Stimulated activated CD4-positive, alpha-beta T cell treated with anti-CD3 and anti-CD28 coated beads, TNF-alpha, amount 100 ng/mL, for 24 hours (primary cell): ENCODE results near the gene SH3RF1.

Source experiments
- DNase-seq, 3 experiments: peaks; one replicate each; pipeline ENCODE4 v3.0.0-alpha.2; 2020; ENCODE audit warnings: low read depth in 3 of 3

Gene SH3RF1

GRCh38 chr4:169136796-169137557, 133.8 kb downstream of the SH3RF1 start:
- DNase-seq = no peak

GRCh38 chr4:169136330-169136729, 134.4 kb downstream of the SH3RF1 start:
- no peak for DNase-seq

GRCh38 chr4:169135776-169136175, 135.0 kb downstream of the SH3RF1 start:
- DNase-seq = no peak

GRCh38 chr4:169133932-169134331, 136.8 kb downstream of the SH3RF1 start:
- DNase-seq = no peak

GRCh38 chr4:169132561-169133305, 138.0 kb downstream of the SH3RF1 start:
- DNase-seq = no peak

GRCh38 chr4:169131556-169132208, 139.1 kb downstream of the SH3RF1 start:
- DNase-seq = no peak

- no peak for DNase-seq
Measured at GRCh38 chr4:169128902-169129301, 141.9 kb downstream of the SH3RF1 start.

- no peak for DNase-seq
Measured at GRCh38 chr4:169127314-169127713, 143.4 kb downstream of the SH3RF1 start.

GRCh38 chr4:169124661-169125060, 146.1 kb downstream of the SH3RF1 start:
- no peak for DNase-seq

GRCh38 chr4:169122422-169122821, 148.3 kb downstream of the SH3RF1 start:
- no peak for DNase-seq

- DNase-seq = no peak
Measured at GRCh38 chr4:169121861-169122382, 148.8 kb downstream of the SH3RF1 start.

- no peak for DNase-seq
Measured at GRCh38 chr4:169120624-169121023, 150.1 kb downstream of the SH3RF1 start.

- no peak for DNase-seq
Measured at GRCh38 chr4:169119536-169119935, 151.2 kb downstream of the SH3RF1 start.

- no peak for DNase-seq
Measured at GRCh38 chr4:169117591-169118081, 153.1 kb downstream of the SH3RF1 start.

GRCh38 chr4:169116270-169116901, 154.4 kb downstream of the SH3RF1 start:
- no peak for DNase-seq

- DNase-seq = no peak
Measured at GRCh38 chr4:169115897-169116254, 154.9 kb downstream of the SH3RF1 start.

- DNase-seq = no peak
Measured at GRCh38 chr4:169115144-169115896, 155.4 kb downstream of the SH3RF1 start.

GRCh38 chr4:169114341-169114974, 156.3 kb downstream of the SH3RF1 start:
- DNase-seq = no peak

- no peak for DNase-seq
Measured at GRCh38 chr4:169110633-169111032, 160.1 kb downstream of the SH3RF1 start.

- DNase-seq = no peak
Measured at GRCh38 chr4:169109035-169109675, 161.6 kb downstream of the SH3RF1 start.
